Upper lobe of left lung (tissue), 6 donors: Measurements from ENCODE around the gene C22orf23. TPM values are rescaled to one million over a fixed set of nuclear protein-coding genes. Genes with fewer than 3 reads are reported as not detected.

ENCODE experiments used
- ATAC-seq, 2 donors: fragments of 200-7000 bp; cut with Tn5 transposase; one replicate each; pipeline ENCODE4 v1.9.1; 2022; ENCODE audit warnings: mild to moderate bottlenecking in 2 of 2, moderate library complexity in 2 of 2; ENCODE audit not compliant: low FRiP score in 2 of 2
- DNase-seq, 2 donors: peaks; one replicate each; pipeline ENCODE4 v3.0.0-alpha.2; 2019 to 2020
- H3K27ac ChIP-seq, 4 donors: fragments of 200-600 bp; sonication (generic); one replicate each; pipeline ENCODE4 v1.5.1; 2016 to 2019
- H3K27me3 ChIP-seq, 4 donors: fragments of 200-600 bp; sonication (generic); one replicate each; pipeline ENCODE4 v1.5.1; 2017 to 2019
- H3K36me3 ChIP-seq, 4 donors: fragments of 200-600 bp; sonication (generic); one replicate each; pipeline ENCODE4 v1.5.1; 2016 to 2019
- H3K4me1 ChIP-seq, 4 donors: fragments of 200-600 bp; sonication (generic); one replicate each; pipeline ENCODE4 v1.5.1; 2018 to 2019
- H3K4me3 ChIP-seq, 4 donors: fragments of 200-600 bp; sonication (generic); one replicate each; pipeline ENCODE4 v1.5.1; 2017 to 2019; ENCODE audit warnings: mild to moderate bottlenecking in 2 of 4, moderate library complexity in 1 of 4
- H3K9me3 ChIP-seq, 4 donors: fragments of 200-600 bp; sonication (generic); one replicate each; pipeline ENCODE4 v1.5.1; 2018 to 2019
- EP300 ChIP-seq, 4 donors: sonication (generic); formaldehyde crosslinking; IDR thresholded peaks; one replicate each; pipeline ENCODE4 v1.5.1; 2017; ENCODE audit warnings: antibody characterized with exemption in 4 of 4, control low read depth in 2 of 4
- POLR2A ChIP-seq, 4 donors: fragments of 450-650 bp; IDR thresholded peaks; one replicate each; pipeline ENCODE4 v1.5.1; 2016 to 2017; ENCODE audit warnings: antibody characterized with exemption in 4 of 4, mild to moderate bottlenecking in 2 of 4
- POLR2AphosphoS5 ChIP-seq, 2 donors: sonication (generic); formaldehyde crosslinking; IDR thresholded peaks; one replicate each; pipeline ENCODE4 v1.5.1; 2017; ENCODE audit warnings: antibody characterized with exemption in 2 of 2
- WGBS, 2 donors: methylation state at CpG; one replicate each; pipeline ENCODE4 v1.1.5; 2017 to 2018; 5-methylcytosine and 5-hydroxymethylcytosine counted together
- total RNA-seq, 6 donors: library from RNA; depleted of rRNA in 4 of 6; stranded (reverse); fragments of >200 nt in 4 of 6; gene quantifications; one replicate each; pipeline versions ENCODE4 v1.1.0 to v1.2.1, GENCODE V29; 2016 to 2021
- TF ChIP-seq, protein P1 (sequence below), 6 experiments: fragments of 450-650 bp in 4 of 6; fragments of 200-600 bp in 2 of 6; sonication (generic) in 2 of 6; IDR thresholded peaks; one replicate each; pipeline ENCODE4 v1.5.1; 2016 to 2019; ENCODE audit warnings: antibody characterized with exemption in 6 of 6
- donor health status: DM: no; HTN: no; CAD: no; lungs with moderate emphysema.
- donor health status: DM: no; HTN: yes; CAD: no; lungs with severe emphysema.

C22orf23 gene
- total RNA-seq, 6 donors from 2014 or later = 0.46 to 7.2 (median 1.2) TPM; not detected in 1

DNA sequence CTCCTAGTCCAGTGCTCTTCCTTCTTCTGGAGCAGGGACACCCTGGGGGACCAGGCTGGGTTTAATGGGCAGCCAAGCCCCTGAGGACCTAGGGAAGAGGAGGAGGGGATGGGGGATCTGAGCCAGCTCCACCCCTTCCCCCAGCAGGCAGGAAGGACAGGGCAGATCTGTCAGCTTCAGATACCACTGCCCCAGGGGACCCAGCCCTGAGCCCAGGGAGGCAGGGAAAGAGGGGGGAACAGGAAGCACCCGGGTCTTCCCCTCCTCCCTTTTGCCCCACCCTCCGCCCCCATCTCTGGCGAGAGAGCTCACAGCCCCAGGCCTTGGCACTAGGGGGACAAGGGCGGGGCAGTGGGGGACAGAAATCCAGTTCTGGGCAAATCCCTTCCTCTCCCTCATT lies 42.7 kb upstream of the C22orf23 start:
- no peak overlapping the region for H3K4me3 ChIP-seq
- no peak for DNase-seq
- H3K27ac ChIP-seq = peak overlapping the region in 1 of 4 donors; percentile 30
- no peaks in the 10 kb centered on the region for H3K9me3 ChIP-seq
- H3K27me3 ChIP-seq = no peaks in the 10 kb centered on the region
- peaks cover 5 to 22% (median 12%) of the 10 kb centered on the region in 4 donors for H3K4me1 ChIP-seq
- 41% methylated on average over 4 of the region's 4 CpGs; no CpG with 5 or more reads in 1 of the 2 donors for WGBS, 2 donors
- TF ChIP-seq EP300 (IDR thresholded peaks at IDR 0.05) (no peak), POLR2AphosphoS5 (IDR thresholded peaks at IDR 0.05) (no peak), POLR2A (IDR thresholded peaks at IDR 0.05) (no peak)
- TF ChIP-seq, protein P1, sequence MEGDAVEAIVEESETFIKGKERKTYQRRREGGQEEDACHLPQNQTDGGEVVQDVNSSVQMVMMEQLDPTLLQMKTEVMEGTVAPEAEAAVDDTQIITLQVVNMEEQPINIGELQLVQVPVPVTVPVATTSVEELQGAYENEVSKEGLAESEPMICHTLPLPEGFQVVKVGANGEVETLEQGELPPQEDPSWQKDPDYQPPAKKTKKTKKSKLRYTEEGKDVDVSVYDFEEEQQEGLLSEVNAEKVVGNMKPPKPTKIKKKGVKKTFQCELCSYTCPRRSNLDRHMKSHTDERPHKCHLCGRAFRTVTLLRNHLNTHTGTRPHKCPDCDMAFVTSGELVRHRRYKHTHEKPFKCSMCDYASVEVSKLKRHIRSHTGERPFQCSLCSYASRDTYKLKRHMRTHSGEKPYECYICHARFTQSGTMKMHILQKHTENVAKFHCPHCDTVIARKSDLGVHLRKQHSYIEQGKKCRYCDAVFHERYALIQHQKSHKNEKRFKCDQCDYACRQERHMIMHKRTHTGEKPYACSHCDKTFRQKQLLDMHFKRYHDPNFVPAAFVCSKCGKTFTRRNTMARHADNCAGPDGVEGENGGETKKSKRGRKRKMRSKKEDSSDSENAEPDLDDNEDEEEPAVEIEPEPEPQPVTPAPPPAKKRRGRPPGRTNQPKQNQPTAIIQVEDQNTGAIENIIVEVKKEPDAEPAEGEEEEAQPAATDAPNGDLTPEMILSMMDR (IDR thresholded peaks at IDR 0.05) = no peak
- H3K36me3 ChIP-seq = no peaks in the 10 kb centered on the region
- ATAC-seq = no peak

DNA sequence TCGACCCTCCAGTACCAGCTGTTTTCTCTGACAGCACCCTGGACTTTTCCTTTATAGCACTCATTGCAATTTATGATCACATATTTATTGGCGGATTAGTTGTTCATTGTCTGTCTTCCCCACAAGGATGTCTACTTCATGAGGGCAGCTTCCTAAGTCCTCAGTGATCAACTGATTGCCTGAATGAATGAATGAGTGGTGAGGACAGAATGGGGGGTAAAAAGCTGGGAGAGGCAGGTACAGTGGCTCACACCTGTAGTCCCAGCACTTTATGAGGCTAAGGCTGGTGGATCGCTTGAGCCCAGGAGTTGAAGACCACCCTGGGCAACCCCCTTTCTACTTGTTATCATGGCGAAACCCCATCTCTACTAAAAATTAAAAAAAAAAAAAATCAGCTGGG lies 42.1 kb upstream of the C22orf23 start:
- Histone ChIP-seq H3K27me3 (no peaks in the 10 kb centered on the region), H3K4me3 (no peak overlapping the region), H3K9me3 (no peaks in the 10 kb centered on the region), H3K4me1 (peaks cover 5 to 16% (median 10%) of the 10 kb centered on the region in 4 donors), H3K36me3 (no peaks in the 10 kb centered on the region), H3K27ac (no peak overlapping the region)
- no peak for TF ChIP-seq POLR2A (IDR thresholded peaks at IDR 0.05)
- WGBS, 2 donors = 85 to 89% methylated on average over 4 of the region's 4 CpGs
- DNase-seq (no peak), ATAC-seq (no peak)

GRCh38 chr22:37994982-37995381 lies 41.6 kb upstream of the C22orf23 start:
- DNase-seq (no peak), ATAC-seq (no peak)
- Histone ChIP-seq H3K4me3 (no peak overlapping the region), H3K27me3 (no peaks in the 10 kb centered on the region), H3K27ac (no peak overlapping the region), H3K9me3 (no peaks in the 10 kb centered on the region), H3K4me1 (peaks cover 4 to 11% (median 10%) of the 10 kb centered on the region in 4 donors), H3K36me3 (no peaks in the 10 kb centered on the region)
- TF ChIP-seq POLR2A (IDR thresholded peaks at IDR 0.05) = no peak
- no peak for TF ChIP-seq EP300 (IDR thresholded peaks at IDR 0.05)
- TF ChIP-seq, protein P1 (IDR thresholded peaks at IDR 0.05) = no peak
- TF ChIP-seq POLR2AphosphoS5 (IDR thresholded peaks at IDR 0.05) = no peak
- 92 to 95% methylated on average over 3 to 6 of the region's 6 CpGs for WGBS, 2 donors

- H3K27me3 ChIP-seq = no peaks in the 10 kb centered on the region
- H3K36me3 ChIP-seq = no peaks in the 10 kb centered on the region
- DNase-seq (peak in 1 of 2 donors; percentile 27), ATAC-seq (no peak)
- no peak overlapping the region for H3K27ac ChIP-seq
- 83 to 84% methylated on average over 6 of the region's 6 CpGs for WGBS, 2 donors
- no peak overlapping the region for H3K4me3 ChIP-seq
- no peak for TF ChIP-seq POLR2A (IDR thresholded peaks at IDR 0.05)
- TF ChIP-seq, protein P1 (IDR thresholded peaks at IDR 0.05) = no peak
- TF ChIP-seq POLR2AphosphoS5 (IDR thresholded peaks at IDR 0.05) = no peak
- TF ChIP-seq EP300 (IDR thresholded peaks at IDR 0.05) = no peak
- H3K4me1 ChIP-seq = peaks cover 2 to 11% (median 10%) of the 10 kb centered on the region in 4 donors
- H3K9me3 ChIP-seq = no peaks in the 10 kb centered on the region
Measured at GRCh38 chr22:37994049-37994448, 40.6 kb upstream of the C22orf23 start.

DNA sequence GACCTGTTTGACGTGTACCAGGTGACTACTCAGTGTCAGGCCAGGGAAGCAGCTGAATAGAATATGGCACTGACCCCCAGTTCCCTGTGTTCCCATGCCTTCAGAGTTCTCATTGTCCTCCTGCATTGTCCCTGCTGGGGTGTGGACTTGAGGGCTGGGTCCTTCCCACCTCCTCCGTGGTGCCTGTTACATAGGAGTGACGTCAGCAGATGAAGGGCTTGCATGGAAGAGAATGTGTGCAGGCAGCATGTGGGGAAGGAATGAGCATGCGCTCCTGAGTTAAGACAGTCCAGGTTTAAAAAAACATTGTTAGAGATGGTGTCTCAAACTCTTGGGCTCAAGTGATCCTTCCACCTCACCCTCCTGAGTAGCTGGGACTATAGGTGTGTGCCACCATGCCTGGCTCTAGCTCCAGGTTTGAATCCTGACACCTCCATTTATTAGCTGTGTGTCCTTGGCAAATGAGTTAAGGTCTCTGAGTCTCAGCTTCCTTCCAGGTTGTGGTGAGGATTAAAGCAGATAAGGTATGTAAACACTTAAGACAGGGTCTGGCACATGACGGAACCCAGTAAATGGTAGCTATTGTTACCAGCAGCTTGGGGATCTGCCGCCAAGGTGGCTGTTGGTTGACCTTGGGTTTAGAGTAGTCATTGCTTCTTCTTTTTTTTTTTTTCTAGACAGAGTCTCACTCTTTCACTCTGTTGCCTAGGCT lies 38.5 kb upstream of the C22orf23 start:
- no peak for TF ChIP-seq POLR2AphosphoS5 (IDR thresholded peaks at IDR 0.05)
- no peak for TF ChIP-seq EP300 (IDR thresholded peaks at IDR 0.05)
- TF ChIP-seq, protein P1 (IDR thresholded peaks at IDR 0.05) = no peak
- no peak for TF ChIP-seq POLR2A (IDR thresholded peaks at IDR 0.05)
- Histone ChIP-seq H3K4me3 (no peak overlapping the region), H3K9me3 (no peaks in the 10 kb centered on the region), H3K27ac (no peak overlapping the region), H3K27me3 (no peaks in the 10 kb centered on the region), H3K4me1 (peaks cover 2 to 10% (median 10%) of the 10 kb centered on the region in 4 donors), H3K36me3 (no peaks in the 10 kb centered on the region)
- DNase-seq = no peak
- ATAC-seq = no peak
- WGBS, 2 donors = 73 to 74% methylated on average over 6 of the region's 6 CpGs
